ENCODE measurements around the gene EEFSEC. TPM values are rescaled to one million over a fixed set of nuclear protein-coding genes. Genes with fewer than 3 reads are reported as not detected.

The EEFSEC gene
- total and polyA plus RNA-seq, 8 donors = 11.5 to 23.0 (median 19.9) TPM

DNA sequence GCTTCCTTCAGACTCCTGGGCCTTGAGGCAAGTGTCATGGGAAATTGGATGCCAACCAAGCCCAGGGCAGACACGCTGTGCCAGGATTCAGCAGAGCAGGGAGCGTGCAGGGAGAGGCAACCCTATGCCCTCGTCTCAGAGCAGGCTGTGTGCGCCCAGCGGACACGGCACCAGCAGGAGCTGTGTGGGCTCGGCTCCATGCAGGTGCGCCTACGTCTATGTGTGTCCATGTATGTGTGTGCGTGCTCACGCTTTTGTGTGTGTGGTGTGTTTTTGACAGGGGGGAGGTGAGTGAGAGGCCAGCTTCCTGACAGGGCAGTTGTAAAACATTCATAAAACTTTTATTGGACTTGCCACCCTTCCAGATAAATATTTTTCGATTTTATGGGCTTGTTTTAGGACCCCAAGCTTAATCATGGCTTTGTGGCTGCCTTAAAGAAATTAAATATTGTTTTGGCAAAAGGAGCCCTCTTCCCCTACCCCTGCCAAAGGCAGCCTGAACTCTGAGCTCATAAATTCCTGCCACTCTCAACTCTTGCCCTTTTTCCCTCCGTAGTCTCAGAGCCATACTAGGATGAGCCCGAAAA lies 229.0 kb downstream of the EEFSEC start:
- DNase-seq = peak in 1 of 4 donors; percentile 20
- no peak for ATAC-seq
- Histone ChIP-seq H3K27ac (no peak overlapping the region), H3K9me3 (no peaks in the 10 kb centered on the region), H3K4me3 (no peak overlapping the region), H3K4me1 (peaks cover 10 to 24% of the 10 kb centered on the region in 2 donors), H3K36me3 (no peaks in the 10 kb centered on the region), H3K27me3 (no peaks in the 10 kb centered on the region)
- intact Hi-C loops (cut with DNase I) = no loop called here
- TF ChIP-seq, protein P1, sequence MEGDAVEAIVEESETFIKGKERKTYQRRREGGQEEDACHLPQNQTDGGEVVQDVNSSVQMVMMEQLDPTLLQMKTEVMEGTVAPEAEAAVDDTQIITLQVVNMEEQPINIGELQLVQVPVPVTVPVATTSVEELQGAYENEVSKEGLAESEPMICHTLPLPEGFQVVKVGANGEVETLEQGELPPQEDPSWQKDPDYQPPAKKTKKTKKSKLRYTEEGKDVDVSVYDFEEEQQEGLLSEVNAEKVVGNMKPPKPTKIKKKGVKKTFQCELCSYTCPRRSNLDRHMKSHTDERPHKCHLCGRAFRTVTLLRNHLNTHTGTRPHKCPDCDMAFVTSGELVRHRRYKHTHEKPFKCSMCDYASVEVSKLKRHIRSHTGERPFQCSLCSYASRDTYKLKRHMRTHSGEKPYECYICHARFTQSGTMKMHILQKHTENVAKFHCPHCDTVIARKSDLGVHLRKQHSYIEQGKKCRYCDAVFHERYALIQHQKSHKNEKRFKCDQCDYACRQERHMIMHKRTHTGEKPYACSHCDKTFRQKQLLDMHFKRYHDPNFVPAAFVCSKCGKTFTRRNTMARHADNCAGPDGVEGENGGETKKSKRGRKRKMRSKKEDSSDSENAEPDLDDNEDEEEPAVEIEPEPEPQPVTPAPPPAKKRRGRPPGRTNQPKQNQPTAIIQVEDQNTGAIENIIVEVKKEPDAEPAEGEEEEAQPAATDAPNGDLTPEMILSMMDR (IDR thresholded peaks at IDR 0.05) = no peak

DNA sequence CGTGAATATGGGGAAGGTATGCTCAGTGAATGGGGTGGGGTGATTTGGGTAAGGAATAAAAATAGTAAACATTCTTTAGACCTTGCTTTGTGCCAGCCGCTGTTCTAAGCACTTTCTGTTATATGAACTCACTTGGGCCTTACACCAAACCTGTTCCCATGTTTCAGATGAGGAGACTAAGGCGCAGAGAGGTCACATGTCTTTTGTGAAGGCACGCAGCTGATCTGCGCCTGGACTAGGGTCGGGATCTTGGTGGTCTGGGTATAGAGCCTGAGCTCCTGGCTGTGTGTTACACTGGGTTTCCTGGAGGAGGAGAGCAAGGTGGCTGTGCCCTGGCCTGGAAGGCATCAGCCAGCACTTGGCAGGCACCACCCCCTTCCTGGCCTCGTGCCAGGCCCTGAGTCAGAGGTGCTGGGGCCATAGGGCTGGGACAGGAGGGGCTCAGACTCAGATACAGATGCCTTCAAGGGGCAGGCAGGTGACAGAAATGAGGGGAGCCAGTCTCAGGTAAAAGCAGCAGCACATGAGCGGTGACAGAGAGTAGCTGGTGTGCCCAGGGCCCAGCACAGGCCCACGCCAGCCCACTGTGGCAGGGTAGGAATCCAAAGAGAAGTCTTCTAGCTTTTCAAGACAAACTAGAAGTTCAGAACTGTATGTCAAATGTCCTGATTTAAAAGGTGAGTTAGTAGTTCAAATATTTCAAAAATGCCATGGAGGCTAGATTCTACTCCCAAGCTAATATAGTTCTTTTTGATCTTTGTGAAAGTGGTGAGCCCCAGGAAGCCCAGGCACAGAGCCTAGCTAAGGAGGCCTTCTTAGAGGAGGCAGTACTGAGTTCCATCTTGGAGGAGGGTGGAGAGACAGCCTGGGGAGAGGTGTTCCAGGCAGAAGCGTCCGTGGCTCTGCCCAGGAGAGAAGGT lies 230.3 kb downstream of the EEFSEC start:
- Histone ChIP-seq H3K27me3 (no peaks in the 10 kb centered on the region), H3K4me1 (peaks cover 6 to 23% of the 10 kb centered on the region in 2 donors), H3K36me3 (no peaks in the 10 kb centered on the region), H3K27ac (no peak overlapping the region), H3K9me3 (no peaks in the 10 kb centered on the region), H3K4me3 (no peak overlapping the region)
- intact Hi-C loops (cut with DNase I) = no loop called here
- peak in 3 of 4 donors; percentile 66 to 91 (median 70) for DNase-seq
- ATAC-seq = peak; percentile 71
- TF ChIP-seq, protein P1 (IDR thresholded peaks at IDR 0.05) = no peak

DNA sequence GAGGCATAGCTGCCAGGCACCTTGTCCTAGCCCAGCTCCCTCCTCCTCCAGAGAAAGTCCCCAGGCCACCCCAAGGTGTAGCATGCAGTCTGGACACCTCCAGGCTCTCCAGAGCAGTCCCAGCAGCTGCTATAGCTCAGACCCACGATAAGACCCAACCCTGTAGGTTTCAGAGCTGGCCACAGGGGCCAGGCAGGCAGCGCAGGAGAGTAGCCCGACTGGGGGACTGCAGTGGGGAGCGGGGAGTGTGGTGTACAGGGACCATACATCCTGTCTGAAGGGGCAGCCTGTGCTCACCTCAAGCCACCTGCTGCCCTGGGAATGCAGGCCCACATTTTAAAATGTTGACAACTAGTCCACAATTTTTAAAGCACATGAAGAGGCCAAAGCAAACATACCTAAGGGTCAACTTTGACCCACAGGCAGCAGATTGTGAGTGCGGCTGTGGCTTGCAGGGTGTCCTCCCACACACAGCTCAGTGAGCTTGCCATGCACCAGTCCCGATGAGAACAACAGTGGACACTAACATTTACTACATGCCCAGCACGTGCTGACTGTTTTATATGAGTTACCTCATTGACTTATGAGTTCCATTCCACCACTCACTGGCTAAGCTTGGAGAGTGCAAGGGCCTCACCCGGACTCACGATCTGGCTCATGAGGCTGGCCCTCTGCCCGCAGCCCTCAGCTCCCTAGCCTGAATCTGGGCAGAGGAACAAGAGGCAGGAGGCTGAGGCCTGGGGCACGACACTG lies 232.0 kb downstream of the EEFSEC start:
- peak in 2 of 4 donors; percentile 19 to 45 for DNase-seq
- peak; percentile 69 for ATAC-seq
- Histone ChIP-seq H3K27ac (no peak overlapping the region), H3K27me3 (no peaks in the 10 kb centered on the region), H3K36me3 (no peaks in the 10 kb centered on the region), H3K4me1 (peaks cover 0 to 14% of the 10 kb centered on the region in 2 donors), H3K4me3 (no peak overlapping the region), H3K9me3 (no peaks in the 10 kb centered on the region)
- intact Hi-C loops (cut with DNase I) = no loop called here
- TF ChIP-seq, protein P1 (IDR thresholded peaks at IDR 0.05) = no peak

DNA sequence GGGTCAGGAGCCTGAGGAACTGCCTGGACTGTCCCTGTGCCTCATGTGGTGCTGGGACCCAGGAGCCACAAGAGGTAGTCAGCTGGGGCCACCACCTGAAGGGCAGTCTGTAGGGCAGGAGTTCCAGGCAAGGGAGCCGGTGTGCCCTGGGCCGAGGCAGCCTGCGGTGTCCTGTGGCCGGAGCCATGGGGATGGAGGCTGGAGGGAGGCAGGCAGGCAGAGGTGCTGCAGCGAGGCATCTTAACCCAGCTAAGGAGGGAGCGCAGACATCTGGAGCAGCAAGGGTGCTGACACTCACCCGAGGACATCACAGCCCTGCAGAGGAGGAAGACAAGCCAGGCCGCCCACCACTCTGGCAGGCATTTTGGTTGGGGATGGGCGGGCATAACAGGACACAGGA lies 235.7 kb downstream of the EEFSEC start:
- Histone ChIP-seq H3K27me3 (no peaks in the 10 kb centered on the region), H3K27ac (no peak overlapping the region), H3K4me3 (no peak overlapping the region), H3K4me1 (peaks cover 0 to 5% of the 10 kb centered on the region in 2 donors), H3K36me3 (no peaks in the 10 kb centered on the region), H3K9me3 (no peaks in the 10 kb centered on the region)
- TF ChIP-seq, protein P1 (IDR thresholded peaks at IDR 0.05) = no peak
- ATAC-seq (no peak), DNase-seq (peak in 1 of 4 donors; percentile 52)
- intact Hi-C loops (cut with DNase I) = no loop called here
